ENCODE results near the gene RASL11B.

GRCh38 chr4:52912608-52913007 is 50.5 kb downstream of the RASL11B start:
- no peak for TF ChIP-seq CTCF (IDR thresholded peaks at IDR 0.05)
- TF ChIP-seq EP300 (IDR thresholded peaks at IDR 0.05) = no peak
- TF ChIP-seq POLR2A (IDR thresholded peaks at IDR 0.05) = no peak

Measured in tibial nerve (tissue), 4 donors.